HepG2 (cell line): ENCODE results near the gene BCO2. TPM values are rescaled to one million over a fixed set of nuclear protein-coding genes. Genes with fewer than 3 reads are reported as not detected.

Experiments
- ATAC-seq: fragments of 200-7000 bp; cut with Tn5 transposase; 3 replicates; pipeline ENCODE4 v1.9.1; 2020; ENCODE audit warnings: mild to moderate bottlenecking, moderate library complexity
- BruUV-seq: library from RNA; stranded (reverse); fragments of 400-500 nt; replicated peaks from 2 replicates; lab custom pipeline; 2021; lab: Mats Ljungman, UMichigan
- CTCF ChIA-PET: fragments of 300-600 bp; formaldehyde crosslinking; extraction: SDS; loops from one replicate; lab custom pipeline; 2021; ENCODE audit warnings: low total read pairs, inconsistent platforms, low intra/inter-chr PET ratio; lab: Yijun Ruan, JAX
- POLR2A ChIA-PET: fragments of 350-600 bp; sonication (Branson Sonifier 250); formaldehyde crosslinking; loops from one replicate; lab custom pipeline; 2020; ENCODE audit warnings: antibody characterized with exemption, inconsistent platforms; lab: Yijun Ruan, JAX
- DNase-seq: peaks from one replicate; pipeline ENCODE4 v3.0.0-alpha.2; 2015; ENCODE audit warnings: low spot score
- FAIRE-seq: peaks from 3 replicates; lab custom pipeline; 2011; peaks lifted over from hg19 to GRCh38; lab: Jason Lieb, UNC
- H2AFZ ChIP-seq: one replicate; pipeline ENCODE4 v1.6.1; 2011; ENCODE audit warnings: low read length, inconsistent platforms
- H3K27ac ChIP-seq: fragments of 300-600 bp; 3 replicates; pipeline ENCODE4 v1.8.0; 2011; ENCODE audit warnings: mixed run types, mild to moderate bottlenecking, mixed read lengths, low read length, inconsistent platforms; ENCODE audit not compliant: insufficient read depth; ENCODE audit errors: extremely low read length
- H3K27me3 ChIP-seq, 2 experiments: fragments of 200-600 bp in 1 of 2; 2 replicates in 1 of 2; 3 replicates in 1 of 2; pipeline versions ENCODE4 v1.6.0 to v1.8.0; 2011; ENCODE audit warnings: low read length in 2 of 2, mild to moderate bottlenecking in 2 of 2, moderate library complexity in 2 of 2, inconsistent platforms in 1 of 2; ENCODE audit not compliant: insufficient read depth in 2 of 2, control insufficient read depth in 1 of 2
- H3K36me3 ChIP-seq, 2 experiments: fragments of 200-600 bp in 1 of 2; replicated peaks in 1 of 2; 2 replicates in 1 of 2; 3 replicates in 1 of 2; pipeline versions ENCODE4 v1.5.1 to v1.8.0; 2011; ENCODE audit warnings: low read length in 2 of 2, inconsistent platforms in 1 of 2; ENCODE audit not compliant: insufficient read depth in 2 of 2, control insufficient read depth in 1 of 2
- H3K4me1 ChIP-seq: 2 replicates; pipeline ENCODE4 v1.5.1; 2012; ENCODE audit warnings: low read length, inconsistent platforms; ENCODE audit not compliant: insufficient read depth
- H3K4me2 ChIP-seq: 2 replicates; pipeline ENCODE4 v1.6.0; 2011; ENCODE audit warnings: low read depth, low read length, inconsistent platforms
- H3K4me3 ChIP-seq, 3 experiments: fragments of 200-600 bp in 1 of 3; sonication (generic), shearing (Covaris generic) in 1 of 3; replicated peaks in 1 of 3; 2 replicates each; pipeline ENCODE4 v1.5.1; 2011 to 2016; ENCODE audit warnings: low read length in 3 of 3, inconsistent platforms in 2 of 3, low read depth in 2 of 3, mild to moderate bottlenecking in 2 of 3, control low read depth in 1 of 3, mixed read lengths in 1 of 3; ENCODE audit not compliant: insufficient read depth in 1 of 3
- H3K79me2 ChIP-seq: one replicate; pipeline ENCODE4 v1.6.1; 2011; ENCODE audit warnings: low read length, inconsistent platforms; ENCODE audit not compliant: insufficient read depth
- H3K9ac ChIP-seq: 2 replicates; pipeline ENCODE4 v1.6.0; 2011; ENCODE audit warnings: mild to moderate bottlenecking, low read depth, low read length, inconsistent platforms; ENCODE audit not compliant: insufficient read depth
- H3K9me3 ChIP-seq: 2 replicates; pipeline ENCODE4 v1.5.1; 2012; ENCODE audit warnings: mild to moderate bottlenecking, low read length
- H4K20me1 ChIP-seq: 2 replicates; pipeline ENCODE4 v1.6.0; 2011; ENCODE audit warnings: inconsistent platforms, mild to moderate bottlenecking, low read length, moderate library complexity; ENCODE audit not compliant: insufficient read depth
- DR1 ChIP-seq: sonication (generic); formaldehyde crosslinking; IDR thresholded peaks from 2 replicates; pipeline ENCODE4 v1.8.0; 2021; ENCODE audit warnings: mild to moderate bottlenecking, missing genetic modification reagents, inconsistent platforms
- FOXO1 ChIP-seq: sonication (generic); formaldehyde crosslinking; IDR thresholded peaks from 2 replicates; pipeline ENCODE4 v1.4.0; 2020; ENCODE audit warnings: missing genetic modification reagents
- MAZ ChIP-seq, 2 experiments: sonication (generic) in 1 of 2; formaldehyde crosslinking in 1 of 2; IDR thresholded peaks; 2 replicates each; pipeline versions ENCODE4 v1.5.0 to v1.6.1; 2012 to 2020; ENCODE audit warnings: low read depth in 2 of 2, mild to moderate bottlenecking in 2 of 2, borderline replicate concordance in 1 of 2, improper control_type of control experiment in 1 of 2, low read length in 1 of 2, missing genetic modification reagents in 1 of 2, moderate library complexity in 1 of 2
- WGBS: methylation state at CpG from one replicate; pipeline ENCODE4 v1.1.6; 2017; ENCODE audit warnings: low lambda C conversion rate; 5-methylcytosine and 5-hydroxymethylcytosine counted together
- in situ Hi-C: cut with HindIII; loops from 2 replicates; pipeline ENCODE4 v1.10.0; 2017; ENCODE audit warnings: low pct_unique_long_range_greater_than_20kb; ENCODE audit not compliant: extremely low pct_ligation_motif_present
- intact Hi-C: fragments of 100-400 bp; cut with micrococcal nuclease; formaldehyde crosslinking; loops from one replicate; pipeline ENCODE4 v1.10.0; 2022; ENCODE audit not compliant: unreplicated experiment
- polyA plus RNA-seq, 8 experiments: library from polyadenylated mRNA; depleted of rRNA in 3 of 8; stranded (reverse) in 7 of 8; unstranded in 1 of 8; fragments of >200 nt; fragmentation: Illumina TruSeq in 4 of 8; extraction: Trizol in 4 of 8; gene quantifications; 2 replicates each; pipeline versions ENCODE4 v1.2.1 to v1.2.3, GENCODE V29; 2011 to 2016; ENCODE audit warnings: low read depth in 4 of 8, missing spikeins in 1 of 8, mixed read lengths in 1 of 8; ENCODE audit not compliant: insufficient read depth in 1 of 8
- total RNA-seq, 5 experiments: library from RNA; depleted of rRNA; stranded (reverse); fragments of >200 nt; fragmentation: Illumina TruSeq; extraction: Trizol; gene quantifications; 2 replicates each; pipeline ENCODE4 v1.2.3, GENCODE V29; 2016; ENCODE audit warnings: low read depth in 1 of 5
- TF ChIP-seq, protein P1 (sequence below): sonication (generic); formaldehyde crosslinking; IDR thresholded peaks from 2 replicates; pipeline ENCODE4 v1.5.1; 2020; ENCODE audit warnings: missing genetic modification reagents, mild to moderate bottlenecking, borderline replicate concordance
- TF ChIP-seq, protein P2 (sequence below): sonication (generic); formaldehyde crosslinking; IDR thresholded peaks from 2 replicates; pipeline ENCODE4 v1.4.0; 2020; ENCODE audit warnings: mild to moderate bottlenecking, missing genetic modification reagents

Gene BCO2
- total and polyA plus RNA-seq, 2 of the 13 experiments (the other 11 are each of a cell fraction or from before 2014, with no cell fraction given) = 0.38 to 0.58 TPM

DNA sequence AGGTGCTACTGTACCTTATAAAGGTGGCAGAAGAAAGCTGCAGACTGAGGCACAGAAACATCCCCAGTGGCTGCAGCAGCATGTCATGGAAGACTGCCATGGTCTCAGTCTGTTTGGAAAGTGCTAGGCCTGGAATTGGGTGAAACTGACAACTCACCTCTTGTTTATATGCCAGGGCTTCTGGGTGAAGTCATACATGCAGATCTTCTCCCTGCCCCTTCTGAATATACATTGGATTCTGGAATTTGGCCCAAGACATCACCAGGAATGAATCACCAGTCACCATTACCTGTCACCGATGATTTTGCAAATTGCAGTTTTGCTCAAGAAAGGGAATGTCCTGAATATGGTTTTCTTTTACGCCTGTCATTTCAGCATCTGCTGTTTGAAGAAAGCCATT is 85.2 kb downstream of the BCO2 start, which contains the start of gene PLET1:
PLET1 (minus strand) TSS at position 371 of the 400 bp plus-strand sequence; CDS start at position 100, 271 bp downstream.
- CTCF ChIA-PET = no interaction called here
- no peaks in the 10 kb centered on the region for H3K27me3 ChIP-seq
- no peaks in the 10 kb centered on the region for H4K20me1 ChIP-seq
- no peaks in the 10 kb centered on the region for H3K79me2 ChIP-seq
- BruUV-seq = no TSS peak
- no peak for TF ChIP-seq MAZ (IDR thresholded peaks at IDR 0.05; ENCODE audit: borderline replicate concordance, low read depth, low read length)
- TF ChIP-seq MAZ (CRISPR knock-in tag; IDR thresholded peaks at IDR 0.05; ENCODE audit: low read depth) = no peak
- TF ChIP-seq, protein P1, sequence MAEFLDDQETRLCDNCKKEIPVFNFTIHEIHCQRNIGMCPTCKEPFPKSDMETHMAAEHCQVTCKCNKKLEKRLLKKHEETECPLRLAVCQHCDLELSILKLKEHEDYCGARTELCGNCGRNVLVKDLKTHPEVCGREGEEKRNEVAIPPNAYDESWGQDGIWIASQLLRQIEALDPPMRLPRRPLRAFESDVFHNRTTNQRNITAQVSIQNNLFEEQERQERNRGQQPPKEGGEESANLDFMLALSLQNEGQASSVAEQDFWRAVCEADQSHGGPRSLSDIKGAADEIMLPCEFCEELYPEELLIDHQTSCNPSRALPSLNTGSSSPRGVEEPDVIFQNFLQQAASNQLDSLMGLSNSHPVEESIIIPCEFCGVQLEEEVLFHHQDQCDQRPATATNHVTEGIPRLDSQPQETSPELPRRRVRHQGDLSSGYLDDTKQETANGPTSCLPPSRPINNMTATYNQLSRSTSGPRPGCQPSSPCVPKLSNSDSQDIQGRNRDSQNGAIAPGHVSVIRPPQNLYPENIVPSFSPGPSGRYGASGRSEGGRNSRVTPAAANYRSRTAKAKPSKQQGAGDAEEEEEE (CRISPR knock-in tag) = no peak
- no peak within 1 kb of the TSS for H3K9ac ChIP-seq
- FAIRE-seq (no peak), DNase-seq (no peak), ATAC-seq (no peak)
- no peak within 1 kb of the TSS for H3K27ac ChIP-seq
- 100% methylated on average over 2 of the region's 2 CpGs for WGBS
- no peaks in the 10 kb centered on the region for H3K36me3 ChIP-seq
- POLR2A ChIA-PET = no interaction called here
- no peak within 1 kb of the TSS for H3K4me3 ChIP-seq
- no peak within 1 kb of the TSS for H2AFZ ChIP-seq
- H3K9me3 ChIP-seq = no peaks in the 10 kb centered on the region
- H3K4me2 ChIP-seq = no peak within 1 kb of the TSS
- in situ Hi-C loops (no loop called here), intact Hi-C loops (no loop called here)
- peaks cover 9% of the 10 kb centered on the region; the same call in 1 of the 2 replicates for H3K4me1 ChIP-seq

DNA sequence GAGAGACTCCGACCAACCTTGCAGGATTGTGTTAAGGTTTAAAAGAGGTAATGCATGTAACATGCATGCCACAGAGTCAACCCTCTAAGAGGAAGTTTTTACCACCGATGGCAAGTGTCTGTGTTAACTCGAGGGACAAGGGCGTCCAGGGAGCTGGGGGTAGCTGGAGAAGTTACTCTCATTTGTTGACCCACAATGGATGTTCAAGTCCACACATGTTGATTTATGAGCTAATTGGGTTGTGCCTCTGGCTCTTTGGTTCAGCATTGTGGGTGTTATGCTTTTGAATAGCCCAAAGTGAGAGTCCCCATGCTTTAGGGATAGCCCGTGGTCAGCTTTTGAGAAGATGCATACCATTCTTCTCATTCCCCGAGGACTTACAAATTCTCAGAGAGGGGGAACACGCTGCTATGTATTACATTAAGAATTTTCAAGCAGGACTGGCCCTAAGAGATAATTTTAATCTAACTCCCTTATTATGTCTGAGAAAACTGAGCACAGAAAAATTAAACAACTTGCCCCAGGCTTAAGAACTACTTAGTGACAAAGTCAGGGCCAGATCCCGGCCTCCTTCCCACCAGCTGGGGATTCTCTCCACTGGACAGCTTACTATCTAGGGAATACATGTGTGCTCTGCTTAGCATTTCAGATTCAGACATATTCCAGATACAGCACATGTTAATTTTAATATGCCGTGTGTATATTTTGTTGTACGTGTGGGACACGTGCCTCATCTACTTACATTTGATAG is 90.5 kb downstream of the BCO2 start:
- POLR2A ChIA-PET = no interaction called here
- Histone ChIP-seq H4K20me1 (no peaks in the 10 kb centered on the region), H3K4me3 (no peak overlapping the region), H3K36me3 (no peaks in the 10 kb centered on the region), H3K4me1 (peaks cover 33% of the 10 kb centered on the region), H2AFZ (no peak overlapping the region), H3K4me2 (no peak overlapping the region), H3K9me3 (no peaks in the 10 kb centered on the region), H3K9ac (no peak overlapping the region), H3K27ac (no peak overlapping the region), H3K79me2 (no peaks in the 10 kb centered on the region), H3K27me3 (no peaks in the 10 kb centered on the region)
- in situ Hi-C loops = no loop called here
- CTCF ChIA-PET = no interaction called here
- no TSS peak for BruUV-seq
- no peak for DNase-seq
- no peak for FAIRE-seq
- intact Hi-C loops = no loop called here
- 73% methylated on average over 10 of the region's 11 CpGs for WGBS
- no peak for ATAC-seq
- TF ChIP-seq FOXO1 (no peak), DR1 (no peak)
- TF ChIP-seq, protein P2, sequence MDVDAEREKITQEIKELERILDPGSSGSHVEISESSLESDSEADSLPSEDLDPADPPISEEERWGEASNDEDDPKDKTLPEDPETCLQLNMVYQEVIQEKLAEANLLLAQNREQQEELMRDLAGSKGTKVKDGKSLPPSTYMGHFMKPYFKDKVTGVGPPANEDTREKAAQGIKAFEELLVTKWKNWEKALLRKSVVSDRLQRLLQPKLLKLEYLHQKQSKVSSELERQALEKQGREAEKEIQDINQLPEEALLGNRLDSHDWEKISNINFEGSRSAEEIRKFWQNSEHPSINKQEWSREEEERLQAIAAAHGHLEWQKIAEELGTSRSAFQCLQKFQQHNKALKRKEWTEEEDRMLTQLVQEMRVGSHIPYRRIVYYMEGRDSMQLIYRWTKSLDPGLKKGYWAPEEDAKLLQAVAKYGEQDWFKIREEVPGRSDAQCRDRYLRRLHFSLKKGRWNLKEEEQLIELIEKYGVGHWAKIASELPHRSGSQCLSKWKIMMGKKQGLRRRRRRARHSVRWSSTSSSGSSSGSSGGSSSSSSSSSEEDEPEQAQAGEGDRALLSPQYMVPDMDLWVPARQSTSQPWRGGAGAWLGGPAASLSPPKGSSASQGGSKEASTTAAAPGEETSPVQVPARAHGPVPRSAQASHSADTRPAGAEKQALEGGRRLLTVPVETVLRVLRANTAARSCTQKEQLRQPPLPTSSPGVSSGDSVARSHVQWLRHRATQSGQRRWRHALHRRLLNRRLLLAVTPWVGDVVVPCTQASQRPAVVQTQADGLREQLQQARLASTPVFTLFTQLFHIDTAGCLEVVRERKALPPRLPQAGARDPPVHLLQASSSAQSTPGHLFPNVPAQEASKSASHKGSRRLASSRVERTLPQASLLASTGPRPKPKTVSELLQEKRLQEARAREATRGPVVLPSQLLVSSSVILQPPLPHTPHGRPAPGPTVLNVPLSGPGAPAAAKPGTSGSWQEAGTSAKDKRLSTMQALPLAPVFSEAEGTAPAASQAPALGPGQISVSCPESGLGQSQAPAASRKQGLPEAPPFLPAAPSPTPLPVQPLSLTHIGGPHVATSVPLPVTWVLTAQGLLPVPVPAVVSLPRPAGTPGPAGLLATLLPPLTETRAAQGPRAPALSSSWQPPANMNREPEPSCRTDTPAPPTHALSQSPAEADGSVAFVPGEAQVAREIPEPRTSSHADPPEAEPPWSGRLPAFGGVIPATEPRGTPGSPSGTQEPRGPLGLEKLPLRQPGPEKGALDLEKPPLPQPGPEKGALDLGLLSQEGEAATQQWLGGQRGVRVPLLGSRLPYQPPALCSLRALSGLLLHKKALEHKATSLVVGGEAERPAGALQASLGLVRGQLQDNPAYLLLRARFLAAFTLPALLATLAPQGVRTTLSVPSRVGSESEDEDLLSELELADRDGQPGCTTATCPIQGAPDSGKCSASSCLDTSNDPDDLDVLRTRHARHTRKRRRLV = no peak
